Activated CD4-positive, alpha-beta T cell treated with anti-CD3 and anti-CD28 coated beads, Interleukin-2, amount 10 ng/mL, durations not matched to agents 7 days and 5 days (primary cell): ENCODE data around the gene NEXN. TPM values are rescaled to one million over a fixed set of nuclear protein-coding genes. Genes with fewer than 3 reads are reported as not detected.
A peak's percentile ranks its signal among the peaks of the same experiment; 100 is the strongest.

Source experiments
- CTCF ChIA-PET: fragments of 350-600 bp; sonication (Branson Sonifier 250); formaldehyde crosslinking; loops from one replicate; lab custom pipeline; 2021; ENCODE audit warnings: antibody characterized with exemption; lab: Charles Lee
- POLR2A ChIA-PET: fragments of 350-600 bp; sonication (Branson Sonifier 250); formaldehyde crosslinking; loops from one replicate; lab custom pipeline; 2021; ENCODE audit warnings: antibody characterized with exemption; lab: Charles Lee
- DNase-seq: peaks from one replicate; pipeline ENCODE4 v3.0.0-alpha.2; 2020
- H3K27ac Mint-ChIP-seq: one replicate; pipeline ENCODE4 v1.8.0; 2021; ENCODE audit warnings: mild to moderate bottlenecking, moderate library complexity, mixed read lengths
- H3K27me3 Mint-ChIP-seq: one replicate; pipeline ENCODE4 v1.8.0; 2021; ENCODE audit warnings: mixed read lengths
- H3K36me3 Mint-ChIP-seq: one replicate; pipeline ENCODE4 v1.8.0; 2021; ENCODE audit warnings: low read depth, mixed read lengths
- H3K4me1 Mint-ChIP-seq: one replicate; pipeline ENCODE4 v1.8.0; 2021; ENCODE audit warnings: mixed read lengths
- H3K4me3 Mint-ChIP-seq: one replicate; pipeline ENCODE4 v1.8.0; 2021; ENCODE audit warnings: mild to moderate bottlenecking, moderate library complexity, mixed read lengths
- H3K9me3 Mint-ChIP-seq: one replicate; pipeline ENCODE4 v1.8.0; 2021; ENCODE audit warnings: mixed read lengths
- total RNA-seq, 2 experiments: library from RNA; stranded (reverse); gene quantifications; one replicate each; pipeline ENCODE4 v1.2.3, GENCODE V29; 2021

Gene NEXN
- total RNA-seq, 2 experiments from 2014 or later, result 5.3 to 5.7 TPM

DNA sequence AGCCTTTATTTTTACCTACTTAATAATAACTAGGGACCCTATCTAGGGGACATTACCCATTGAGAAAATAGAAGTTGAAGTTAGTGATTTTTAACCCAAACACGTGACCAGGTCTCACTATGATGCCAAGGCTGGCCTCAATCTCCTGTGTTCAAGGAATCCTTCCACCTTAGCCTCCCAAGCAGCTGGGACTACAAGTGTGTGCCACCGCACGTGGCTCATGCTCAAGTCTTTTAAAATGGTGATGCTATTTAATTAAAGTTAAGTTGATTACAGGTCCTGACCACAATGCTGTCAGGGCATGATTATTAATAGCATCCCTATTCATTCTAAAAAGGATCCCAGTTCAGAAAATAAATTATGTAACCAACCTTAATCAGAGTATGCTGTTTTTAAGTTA, 65.5 kb downstream of the NEXN start:
- Mint-ChIP-seq H3K36me3 (peaks cover 56% of the 10 kb centered on the region), H3K27ac (no peak overlapping the region), H3K4me3 (no peak overlapping the region), H3K9me3 (no peaks in the 10 kb centered on the region), H3K27me3 (no peaks in the 10 kb centered on the region), H3K4me1 (peaks cover 20% of the 10 kb centered on the region)
- DNase-seq, result no peak
- ChIA-PET POLR2A (no interaction called here), CTCF (interaction anchor here (1.0 kb wide), 1 partner anchor 22 kb away, joined by 4 read pairs; no protein-coding TSS in a partner anchor)

DNA sequence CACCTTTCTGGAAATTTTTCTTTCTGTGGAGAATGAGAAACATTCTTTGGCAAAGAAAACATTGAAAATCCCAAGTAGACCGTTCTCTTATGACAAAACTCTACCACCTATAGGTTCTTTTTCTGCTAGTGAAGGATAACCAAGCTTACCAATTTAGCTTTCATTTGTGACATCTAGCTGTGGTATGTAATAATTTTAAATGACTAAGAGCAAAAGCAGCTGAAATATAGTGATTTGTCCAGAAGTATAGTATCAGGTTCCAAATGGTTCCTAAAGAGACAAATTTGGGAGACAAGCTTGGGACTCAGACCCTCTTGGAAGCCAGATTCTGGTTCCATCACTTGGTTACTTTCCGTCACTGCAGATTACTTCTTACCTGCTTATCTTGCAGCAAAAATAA, 66.1 kb downstream of the NEXN start:
- ChIA-PET POLR2A (no interaction called here), CTCF (interaction anchor here (1.0 kb wide), 1 partner anchor 21 kb away, joined by 4 read pairs; no protein-coding TSS in a partner anchor)
- no peaks in the 10 kb centered on the region for H3K9me3 Mint-ChIP-seq
- H3K27me3 Mint-ChIP-seq, result no peaks in the 10 kb centered on the region
- peaks cover 57% of the 10 kb centered on the region for H3K36me3 Mint-ChIP-seq
- peaks cover 20% of the 10 kb centered on the region for H3K4me1 Mint-ChIP-seq
- no peak overlapping the region for H3K27ac Mint-ChIP-seq
- no peak for DNase-seq
- H3K4me3 Mint-ChIP-seq, result no peak overlapping the region

GRCh38 chr1:77955709-77956108, 67.3 kb downstream of the NEXN start:
- ChIA-PET POLR2A (no interaction called here), CTCF (interaction anchor here (1.2 kb wide), 1 partner anchor 13 kb away, joined by 4 read pairs; no protein-coding TSS in a partner anchor)
- H3K27me3 Mint-ChIP-seq, result no peaks in the 10 kb centered on the region
- H3K4me1 Mint-ChIP-seq, result peaks cover 18% of the 10 kb centered on the region
- no peaks in the 10 kb centered on the region for H3K9me3 Mint-ChIP-seq
- DNase-seq, result no peak
- no peak overlapping the region for H3K4me3 Mint-ChIP-seq
- no peak overlapping the region for H3K27ac Mint-ChIP-seq
- H3K36me3 Mint-ChIP-seq, result peaks cover 66% of the 10 kb centered on the region

DNA sequence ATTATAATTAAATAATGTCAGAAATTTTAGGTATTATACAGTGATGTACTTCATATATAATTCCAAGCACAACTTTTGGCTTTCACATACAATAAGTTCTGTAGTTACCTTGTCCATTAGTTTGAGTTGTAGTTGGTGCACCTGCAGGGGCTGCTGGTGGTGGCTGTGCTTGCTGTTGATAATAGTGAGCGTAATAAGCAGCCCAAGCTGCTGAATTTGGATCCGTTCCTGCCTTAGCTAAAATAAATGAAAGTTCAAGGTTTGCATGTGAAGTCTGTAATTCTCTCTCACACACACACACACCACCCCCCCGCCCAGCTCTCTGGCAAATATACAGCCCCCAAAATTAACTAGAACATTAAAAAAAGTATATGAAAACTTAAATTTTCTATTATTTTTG, 68.0 kb downstream of the NEXN start:
- H3K4me3 Mint-ChIP-seq, result no peak overlapping the region
- peaks cover 66% of the 10 kb centered on the region for H3K36me3 Mint-ChIP-seq
- H3K4me1 Mint-ChIP-seq, result peaks cover 12% of the 10 kb centered on the region
- CTCF ChIA-PET, result interaction anchor here (0.6 to 1.9 kb wide), 3 partner anchors 12 to 21 kb away, joined by 3 to 7 read pairs (median 4); partner anchors contain the start of gene FUBP1
- DNase-seq, result no peak
- POLR2A ChIA-PET, result no interaction called here
- no peaks in the 10 kb centered on the region for H3K27me3 Mint-ChIP-seq
- H3K9me3 Mint-ChIP-seq, result no peaks in the 10 kb centered on the region
- no peak overlapping the region for H3K27ac Mint-ChIP-seq

GRCh38 chr1:77958391-77958790, 70.0 kb downstream of the NEXN start:
- Mint-ChIP-seq H3K4me3 (no peak overlapping the region), H3K9me3 (no peaks in the 10 kb centered on the region)
- POLR2A ChIA-PET, result no interaction called here

GRCh38 chr1:77958850-77959249, 70.4 kb downstream of the NEXN start:
- Mint-ChIP-seq H3K9me3 (no peaks in the 10 kb centered on the region), H3K4me1 (peaks cover 4% of the 10 kb centered on the region), H3K27ac (peak overlapping the region; percentile 34), H3K36me3 (peaks cover 70% of the 10 kb centered on the region), H3K4me3 (no peak overlapping the region), H3K27me3 (no peaks in the 10 kb centered on the region)
- no peak for DNase-seq
- ChIA-PET CTCF (no interaction called here), POLR2A (no interaction called here)

More at GRCh38 chr1:77958391-77958790, 70.0 kb downstream of the NEXN start:
- peaks cover 4% of the 10 kb centered on the region for H3K4me1 Mint-ChIP-seq
- no peak for DNase-seq
- peaks cover 69% of the 10 kb centered on the region for H3K36me3 Mint-ChIP-seq
- H3K27me3 Mint-ChIP-seq, result no peaks in the 10 kb centered on the region
- CTCF ChIA-PET, result interaction anchor here (1.4 kb wide), 1 partner anchor 15 kb away, joined by 3 read pairs; no protein-coding TSS in a partner anchor
- H3K27ac Mint-ChIP-seq, result peak overlapping the region; percentile 34

DNA sequence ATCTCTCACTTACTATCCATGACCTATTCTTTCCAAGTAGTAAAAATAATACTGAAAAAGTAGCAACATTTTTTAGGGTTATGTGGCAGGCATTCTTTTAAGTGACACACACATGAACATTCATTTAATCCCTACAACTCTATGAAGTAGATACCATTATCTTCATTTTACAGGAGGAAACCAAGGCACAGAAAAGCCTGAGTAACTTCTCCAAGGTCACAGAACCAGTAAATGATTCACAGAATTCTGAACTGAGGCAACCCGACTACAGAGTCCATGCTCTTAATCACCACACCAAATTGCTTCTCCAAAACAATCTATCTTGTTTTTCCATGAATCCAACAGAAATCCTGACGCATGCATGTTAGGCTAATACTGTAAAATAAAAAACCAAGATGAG, 73.0 kb downstream of the NEXN start:
- Mint-ChIP-seq H3K9me3 (no peaks in the 10 kb centered on the region), H3K4me3 (no peak overlapping the region), H3K27me3 (no peaks in the 10 kb centered on the region), H3K4me1 (peaks cover 9% of the 10 kb centered on the region), H3K36me3 (peaks cover 75% of the 10 kb centered on the region), H3K27ac (no peak overlapping the region)
- CTCF ChIA-PET, result no interaction called here
- no peak for DNase-seq
- POLR2A ChIA-PET, result no interaction called here

GRCh38 chr1:77966291-77966690, 77.9 kb downstream of the NEXN start:
- peaks cover 75% of the 10 kb centered on the region for H3K36me3 Mint-ChIP-seq
- H3K27me3 Mint-ChIP-seq, result no peaks in the 10 kb centered on the region
- ChIA-PET CTCF (interaction anchor here (1.0 to 1.6 kb wide), 2 partner anchors 11 to 22 kb away, joined by 3 to 4 read pairs; no protein-coding TSS in a partner anchor), POLR2A (interaction anchor here (1.0 kb wide), 1 partner anchor 38 kb away, joined by 3 read pairs; the partner anchor contains the start of gene DNAJB4)
- peak overlapping the region; percentile 78 for H3K27ac Mint-ChIP-seq
- DNase-seq, result no peak
- H3K4me3 Mint-ChIP-seq, result no peak overlapping the region
- H3K4me1 Mint-ChIP-seq, result peaks cover 37% of the 10 kb centered on the region
- no peaks in the 10 kb centered on the region for H3K9me3 Mint-ChIP-seq

GRCh38 chr1:77970192-77970591, 81.8 kb downstream of the NEXN start:
- Mint-ChIP-seq H3K4me3 (no peak overlapping the region), H3K4me1 (peaks cover 54% of the 10 kb centered on the region), H3K9me3 (no peaks in the 10 kb centered on the region), H3K27ac (no peak overlapping the region), H3K27me3 (no peaks in the 10 kb centered on the region), H3K36me3 (peaks cover 59% of the 10 kb centered on the region)
- no peak for DNase-seq
- ChIA-PET CTCF (interaction anchor here (1.0 to 1.2 kb wide), 2 partner anchors 9 to 703 kb away, joined by 3 read pairs; partner anchors contain the start of gene FUBP1), POLR2A (no interaction called here)

GRCh38 chr1:77972080-77972479, 83.7 kb downstream of the NEXN start:
- DNase-seq, result no peak
- H3K9me3 Mint-ChIP-seq, result no peaks in the 10 kb centered on the region
- peaks cover 59% of the 10 kb centered on the region for H3K4me1 Mint-ChIP-seq
- no peak overlapping the region for H3K27ac Mint-ChIP-seq
- H3K36me3 Mint-ChIP-seq, result peaks cover 55% of the 10 kb centered on the region
- H3K4me3 Mint-ChIP-seq, result no peak overlapping the region
- H3K27me3 Mint-ChIP-seq, result no peaks in the 10 kb centered on the region
- CTCF ChIA-PET, result interaction anchor here (0.5 to 0.6 kb wide), 2 partner anchors 42 to 358 kb away, joined by 3 to 4 read pairs; no protein-coding TSS in a partner anchor
- POLR2A ChIA-PET, result interaction anchor here (0.6 kb wide), 1 partner anchor 654 kb away, joined by 4 read pairs; no protein-coding TSS in a partner anchor

- Mint-ChIP-seq H3K9me3 (no peaks in the 10 kb centered on the region), H3K36me3 (peaks cover 32% of the 10 kb centered on the region), H3K27ac (peak overlapping the region; percentile 46), H3K27me3 (no peaks in the 10 kb centered on the region), H3K4me1 (peaks cover 40% of the 10 kb centered on the region), H3K4me3 (peak overlapping the region; percentile 69)
- POLR2A ChIA-PET, result interaction anchor here (0.5 to 1.5 kb wide), 3 partner anchors 29 to 31 kb away, joined by 3 to 13 read pairs (median 3); partner anchors contain the start of gene DNAJB4
- CTCF ChIA-PET, result interaction anchor here (0.6 to 1.5 kb wide), 5 partner anchors 16 to 144 kb away, joined by 3 to 5 read pairs (median 4); no protein-coding TSS in a partner anchor
- no peak for DNase-seq
Observed at GRCh38 chr1:77975386-77975785, 87.0 kb downstream of the NEXN start.

- Mint-ChIP-seq H3K27ac (peak overlapping the region; percentile 62), H3K4me3 (peak overlapping the region; percentile 69), H3K27me3 (no peaks in the 10 kb centered on the region), H3K36me3 (peaks cover 30% of the 10 kb centered on the region), H3K9me3 (no peaks in the 10 kb centered on the region), H3K4me1 (peaks cover 43% of the 10 kb centered on the region)
- DNase-seq, result no peak
- ChIA-PET POLR2A (interaction anchor here (0.6 to 1.5 kb wide), 2 partner anchors 29 to 30 kb away, joined by 3 to 13 read pairs; partner anchors contain the start of gene DNAJB4), CTCF (interaction anchor here (0.6 to 1.5 kb wide), 8 partner anchors 8 to 144 kb away, joined by 3 to 6 read pairs (median 4); no protein-coding TSS in a partner anchor)
Observed at GRCh38 chr1:77975907-77976306, 87.5 kb downstream of the NEXN start.
